Peyer's patch (tissue), 4 donors: ENCODE data around the gene SAMHD1. TPM values are rescaled to one million over a fixed set of nuclear protein-coding genes. Genes with fewer than 3 reads are reported as not detected.
"Not testable (repeated sequence)": the region's sequence is repeated elsewhere in the genome, so short reads cannot be mapped to it uniquely, and the experiment has no call there.

Experiments used
- DNase-seq, 3 donors: peaks; one replicate each; pipeline ENCODE4 v3.0.0-alpha.2; 2017 to 2019
- H3K27ac ChIP-seq, 4 donors: fragments of 200-600 bp; sonication (generic); one replicate each; pipeline ENCODE4 v1.5.1; 2016 to 2019
- H3K27me3 ChIP-seq, 2 donors: fragments of 200-600 bp; sonication (generic); one replicate each; pipeline ENCODE4 v1.5.1; 2019
- H3K36me3 ChIP-seq, 3 donors: fragments of 200-600 bp; sonication (generic); one replicate each; pipeline ENCODE4 v1.5.1; 2016 to 2019
- H3K4me1 ChIP-seq, 4 donors: fragments of 200-600 bp; sonication (generic); one replicate each; pipeline ENCODE4 v1.5.1; 2016 to 2019
- H3K4me3 ChIP-seq, 4 donors: fragments of 200-600 bp; sonication (generic); 1 replicate in 3 of 4; 2 replicates in 1 of 4; pipeline ENCODE4 v1.5.1; 2016 to 2019; ENCODE audit warnings: mild to moderate bottlenecking in 1 of 4
- H3K9me3 ChIP-seq, 4 donors: fragments of 200-600 bp; sonication (generic); one replicate each; pipeline ENCODE4 v1.5.1; 2016 to 2019; ENCODE audit warnings: mild to moderate bottlenecking in 1 of 4
- POLR2A ChIP-seq, 2 donors: fragments of 450-650 bp; IDR thresholded peaks; one replicate each; pipeline ENCODE4 v1.5.1; 2017; ENCODE audit warnings: antibody characterized with exemption in 2 of 2, mild to moderate bottlenecking in 2 of 2, moderate library complexity in 2 of 2
- total RNA-seq, 4 donors: library from RNA; depleted of rRNA; stranded (reverse); fragments of >200 nt; gene quantifications; one replicate each; pipeline ENCODE4 v1.1.0, GENCODE V29; 2016
- TF ChIP-seq, protein P1 (sequence below), 6 experiments: fragments of 450-650 bp in 4 of 6; fragments of 200-600 bp in 2 of 6; sonication (generic) in 1 of 6; IDR thresholded peaks; one replicate each; pipeline ENCODE4 v1.5.1; 2017 to 2019; ENCODE audit warnings: antibody characterized with exemption in 6 of 6, mild to moderate bottlenecking in 3 of 6, moderate library complexity in 1 of 6

The SAMHD1 gene
- total RNA-seq, 4 donors from 2014 or later: 26.4 to 195 (median 77.5) TPM

DNA sequence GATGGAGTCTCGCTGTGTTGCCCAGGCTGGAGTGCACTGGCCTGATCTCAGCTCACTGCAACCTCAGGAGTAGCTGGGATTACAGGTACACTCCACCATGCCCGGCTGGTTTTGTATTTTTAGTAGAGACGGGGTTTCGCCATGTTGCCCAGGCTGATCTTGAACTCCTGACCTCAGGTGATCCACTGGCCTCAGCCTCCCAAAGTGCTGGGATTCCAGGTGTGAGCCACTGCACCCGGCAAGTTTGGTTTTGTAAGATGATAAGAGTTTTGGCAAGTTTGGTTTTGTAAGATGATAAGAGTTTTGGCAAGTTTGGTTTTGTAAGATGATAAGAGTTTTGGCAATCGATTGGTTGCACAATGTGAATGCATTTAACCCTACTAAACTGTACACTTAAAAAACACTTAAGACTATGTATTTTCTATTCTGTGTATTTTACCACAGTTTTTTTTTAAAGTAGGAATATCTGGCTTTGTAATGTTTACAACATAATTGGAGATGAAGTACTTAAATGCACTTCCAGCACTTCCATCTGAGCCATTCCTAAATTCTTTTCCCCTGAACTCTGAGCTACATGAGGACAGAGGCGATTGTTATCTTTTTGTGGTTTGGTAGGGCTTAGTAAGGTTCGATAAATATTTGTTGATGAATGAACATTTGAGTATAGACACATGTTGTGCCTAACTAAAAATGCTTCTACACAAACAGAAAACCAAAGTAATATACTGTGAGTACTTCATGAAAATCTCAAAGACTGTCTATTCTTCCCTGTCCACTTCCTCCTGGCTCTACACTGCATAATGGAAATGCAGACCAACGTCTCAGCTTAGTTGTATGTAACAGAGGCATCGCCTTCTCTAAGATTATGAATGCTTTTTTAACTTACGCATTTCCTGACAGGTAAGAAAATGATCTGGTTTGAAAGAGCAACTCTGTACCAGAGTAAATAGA lies 18.8 kb downstream of the SAMHD1 start:
- TF ChIP-seq, protein P1, sequence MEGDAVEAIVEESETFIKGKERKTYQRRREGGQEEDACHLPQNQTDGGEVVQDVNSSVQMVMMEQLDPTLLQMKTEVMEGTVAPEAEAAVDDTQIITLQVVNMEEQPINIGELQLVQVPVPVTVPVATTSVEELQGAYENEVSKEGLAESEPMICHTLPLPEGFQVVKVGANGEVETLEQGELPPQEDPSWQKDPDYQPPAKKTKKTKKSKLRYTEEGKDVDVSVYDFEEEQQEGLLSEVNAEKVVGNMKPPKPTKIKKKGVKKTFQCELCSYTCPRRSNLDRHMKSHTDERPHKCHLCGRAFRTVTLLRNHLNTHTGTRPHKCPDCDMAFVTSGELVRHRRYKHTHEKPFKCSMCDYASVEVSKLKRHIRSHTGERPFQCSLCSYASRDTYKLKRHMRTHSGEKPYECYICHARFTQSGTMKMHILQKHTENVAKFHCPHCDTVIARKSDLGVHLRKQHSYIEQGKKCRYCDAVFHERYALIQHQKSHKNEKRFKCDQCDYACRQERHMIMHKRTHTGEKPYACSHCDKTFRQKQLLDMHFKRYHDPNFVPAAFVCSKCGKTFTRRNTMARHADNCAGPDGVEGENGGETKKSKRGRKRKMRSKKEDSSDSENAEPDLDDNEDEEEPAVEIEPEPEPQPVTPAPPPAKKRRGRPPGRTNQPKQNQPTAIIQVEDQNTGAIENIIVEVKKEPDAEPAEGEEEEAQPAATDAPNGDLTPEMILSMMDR (IDR thresholded peaks at IDR 0.05): no peak
- TF ChIP-seq POLR2A (IDR thresholded peaks at IDR 0.05): no peak
- Histone ChIP-seq H3K36me3 (peaks cover 0 to 65% (median 3%) of the 10 kb centered on the region in 3 donors), H3K27ac (peak overlapping the region in 3 of 4 donors; percentile 13 to 41 (median 31)), H3K27me3 (no peaks in the 10 kb centered on the region), H3K4me1 (peaks cover 0 to 38% (median 0%) of the 10 kb centered on the region in 4 donors), H3K4me3 (no peak overlapping the region), H3K9me3 (no peaks in the 10 kb centered on the region)
- peak in 1 of 3 donors; percentile 44 for DNase-seq

DNA sequence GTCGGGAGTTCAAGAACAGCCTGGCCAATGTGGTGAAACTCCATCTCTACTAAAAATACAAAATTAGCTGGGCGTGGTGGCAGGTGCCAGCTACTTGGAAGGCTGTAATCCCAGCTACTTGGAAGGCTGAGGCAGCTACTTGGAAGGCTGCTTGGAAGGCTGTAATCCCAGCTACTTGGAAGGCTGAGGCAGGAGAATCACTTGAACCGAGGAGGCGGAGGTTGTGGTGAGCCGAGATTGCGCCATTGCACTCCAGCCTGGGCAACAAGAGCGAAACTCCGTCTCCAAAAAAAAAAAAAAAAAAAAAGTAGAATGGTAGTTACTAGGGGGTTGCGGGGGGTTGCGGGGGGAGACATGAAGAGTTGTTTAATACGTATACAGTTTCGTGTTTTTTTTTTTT lies 19.4 kb downstream of the SAMHD1 start:
- H3K4me3 ChIP-seq, H3K9me3 ChIP-seq, H3K27me3 ChIP-seq: not testable (repeated sequence)
- peak in 1 of 3 donors; percentile 54 for DNase-seq
- Histone ChIP-seq H3K27ac (peak overlapping the region in 3 of 4 donors; percentile 61 to 69 (median 64)), H3K36me3 (peaks cover 0 to 71% (median 3%) of the 10 kb centered on the region in 3 donors), H3K4me1 (peaks cover 0 to 38% (median 0%) of the 10 kb centered on the region in 4 donors)

DNA sequence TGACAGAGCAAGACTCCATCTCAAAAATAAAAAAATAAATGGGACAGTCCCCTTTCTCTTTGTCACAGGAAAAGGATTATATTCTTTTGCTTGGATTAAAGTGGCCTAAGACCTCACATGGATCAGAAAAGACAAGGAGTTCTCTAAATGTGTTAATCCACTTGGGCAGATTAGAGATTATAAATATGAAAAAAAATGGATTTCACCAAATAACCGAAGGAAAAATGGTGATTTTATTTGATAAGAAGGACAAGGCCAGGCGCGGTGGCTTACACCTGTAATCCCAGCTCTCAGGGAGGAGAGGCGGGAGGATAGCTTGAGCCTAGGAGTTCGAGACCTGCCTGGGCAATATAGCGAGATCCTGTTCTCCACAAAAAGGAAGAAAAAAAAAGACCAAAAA lies 21.8 kb downstream of the SAMHD1 start:
- peak in 1 of 3 donors; percentile 25 for DNase-seq
- H3K27me3 ChIP-seq: no peaks in the 10 kb centered on the region
- H3K36me3 ChIP-seq: peaks cover 0 to 82% (median under 1%) of the 10 kb centered on the region in 3 donors
- H3K9me3 ChIP-seq: no peaks in the 10 kb centered on the region
- H3K4me1 ChIP-seq: peaks cover 0 to 23% (median 0%) of the 10 kb centered on the region in 4 donors
- TF ChIP-seq POLR2A (IDR thresholded peaks at IDR 0.05): no peak
- TF ChIP-seq, protein P1 (IDR thresholded peaks at IDR 0.05): no peak
- H3K27ac ChIP-seq: peak overlapping the region in 3 of 4 donors; percentile 29 to 70 (median 64)
- H3K4me3 ChIP-seq: no peak overlapping the region

DNA sequence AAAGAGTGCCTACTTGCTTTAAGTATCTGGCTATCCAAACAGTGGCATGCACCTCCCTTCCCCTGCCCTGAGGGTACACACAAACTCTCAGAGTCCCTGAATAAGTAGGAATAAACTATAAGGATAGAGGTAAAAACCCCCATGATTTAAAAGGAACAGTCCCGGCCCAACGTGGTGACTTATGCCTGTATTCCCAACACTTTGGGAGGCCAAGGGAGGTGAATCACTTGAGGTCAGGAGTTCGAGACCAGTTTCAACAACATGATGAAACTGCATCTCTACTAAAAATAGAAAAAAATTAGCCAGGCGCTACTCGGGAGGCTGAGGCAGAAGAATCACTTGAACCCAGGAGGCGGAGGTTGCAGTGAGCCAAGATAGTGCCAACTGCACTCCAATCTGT lies 22.2 kb downstream of the SAMHD1 start:
- H3K27ac ChIP-seq: peak overlapping the region in 3 of 4 donors; percentile 28 to 70 (median 64)

DNA sequence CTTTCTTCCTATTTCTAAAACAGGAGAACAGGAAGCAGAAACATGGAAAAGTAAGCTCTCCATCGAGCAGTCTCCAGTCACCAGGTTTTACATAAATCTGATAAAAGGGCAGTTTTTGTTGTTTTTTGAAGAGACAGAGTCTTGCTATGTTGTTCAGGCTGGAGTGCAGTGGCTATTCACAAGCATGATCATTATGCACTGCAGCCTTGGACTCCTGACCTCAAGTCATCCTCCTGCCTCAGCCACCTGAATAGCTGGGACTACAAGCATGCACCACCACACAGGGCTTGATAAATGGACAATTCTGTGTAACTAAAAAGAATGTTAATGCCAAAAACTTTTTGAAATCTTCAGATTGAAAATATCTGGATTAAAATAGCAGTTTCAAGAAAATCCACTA lies 23.8 kb downstream of the SAMHD1 start:
- peak in 2 of 3 donors; percentile 15 to 47 for DNase-seq
- H3K9me3 ChIP-seq: no peaks in the 10 kb centered on the region
- no peak overlapping the region for H3K27ac ChIP-seq
- H3K27me3 ChIP-seq: no peaks in the 10 kb centered on the region
- peaks cover 0 to 81% (median 0%) of the 10 kb centered on the region in 3 donors for H3K36me3 ChIP-seq
- no peak overlapping the region for H3K4me3 ChIP-seq
- peaks cover 0 to 22% (median 0%) of the 10 kb centered on the region in 4 donors for H3K4me1 ChIP-seq
- no peak for TF ChIP-seq POLR2A (IDR thresholded peaks at IDR 0.05)
- TF ChIP-seq, protein P1 (IDR thresholded peaks at IDR 0.05): no peak

More for the DNA sequence above, 22.2 kb downstream of the SAMHD1 start:
- Histone ChIP-seq H3K4me1 (peaks cover 0 to 23% (median 0%) of the 10 kb centered on the region in 4 donors), H3K27me3 (no peaks in the 10 kb centered on the region), H3K4me3 (no peak overlapping the region), H3K36me3 (peaks cover 0 to 84% (median 0%) of the 10 kb centered on the region in 3 donors), H3K9me3 (no peaks in the 10 kb centered on the region)
- TF ChIP-seq, protein P1 (IDR thresholded peaks at IDR 0.05): no peak
- TF ChIP-seq POLR2A (IDR thresholded peaks at IDR 0.05): no peak
- peak in 1 of 3 donors; percentile 25 for DNase-seq
